DOHH2 (cell line): ENCODE data around the gene GALNTL6.

ENCODE experiments used
- H3F3A ChIP-seq: fragments of 200-600 bp; sonication (generic), shearing (Covaris generic); 2 replicates; pipeline ENCODE4 v1.6.0; 2016; ENCODE audit warnings: antibody characterized with exemption, mild to moderate bottlenecking; ENCODE audit not compliant: control insufficient read depth, insufficient read depth
- H3K27ac ChIP-seq: fragments of 200-600 bp; sonication (generic); 2 replicates; pipeline ENCODE4 v1.5.1; 2014; ENCODE audit warnings: low read depth, mild to moderate bottlenecking, low read length, moderate library complexity
- H3K27me3 ChIP-seq: fragments of 200-600 bp; sonication (generic); 2 replicates; pipeline ENCODE4 v1.6.1; 2014; ENCODE audit warnings: mild to moderate bottlenecking, low read length, mixed read lengths; ENCODE audit not compliant: control insufficient read depth
- H3K36me3 ChIP-seq: fragments of 200-600 bp; sonication (generic); 2 replicates; pipeline ENCODE4 v1.6.1; 2014; ENCODE audit warnings: mild to moderate bottlenecking, low read length, moderate library complexity, mixed read lengths; ENCODE audit not compliant: control insufficient read depth
- H3K4me1 ChIP-seq: fragments of 200-600 bp; sonication (generic); 2 replicates; pipeline ENCODE4 v1.6.1; 2014; ENCODE audit warnings: mild to moderate bottlenecking, low read length, mixed read lengths; ENCODE audit not compliant: control insufficient read depth
- H3K4me2 ChIP-seq: fragments of 200-600 bp; sonication (generic); 2 replicates; pipeline ENCODE4 v1.6.0; 2014; ENCODE audit warnings: mild to moderate bottlenecking, low read length, moderate library complexity
- H3K4me3 ChIP-seq: fragments of 200-600 bp; sonication (generic); 2 replicates; pipeline ENCODE4 v1.5.1; 2014; ENCODE audit warnings: mild to moderate bottlenecking, low read length, mixed read lengths
- H3K79me2 ChIP-seq: fragments of 200-600 bp; sonication (generic); 2 replicates; pipeline ENCODE4 v1.6.1; 2014; ENCODE audit warnings: mild to moderate bottlenecking, low read length, mixed read lengths; ENCODE audit not compliant: control insufficient read depth
- H3K9me2 ChIP-seq: fragments of 200-600 bp; sonication (generic); replicated peaks from 2 replicates; pipeline ENCODE4 v1.6.1; 2014; ENCODE audit warnings: mild to moderate bottlenecking, low read length, mixed read lengths; ENCODE audit not compliant: control insufficient read depth
- H3K9me3 ChIP-seq: fragments of 200-600 bp; sonication (generic); 2 replicates; pipeline ENCODE4 v1.6.1; 2014; ENCODE audit warnings: antibody characterized with exemption, low read length, mixed read lengths; ENCODE audit not compliant: control insufficient read depth, insufficient read depth
- H4K20me1 ChIP-seq: fragments of 200-600 bp; sonication (generic); 2 replicates; pipeline ENCODE4 v1.6.0; 2014; ENCODE audit warnings: low read depth, mild to moderate bottlenecking, antibody characterized with exemption, low read length, moderate library complexity; ENCODE audit not compliant: control insufficient read depth, insufficient read depth
- CTCF ChIP-seq: fragments of 200-600 bp; sonication (generic); IDR thresholded peaks from one replicate; pipeline ENCODE4 v1.5.1; 2014; ENCODE audit warnings: antibody characterized with exemption, mild to moderate bottlenecking, low read depth, low read length; ENCODE audit not compliant: poor library complexity, severe bottlenecking
- EZH2phosphoT487 ChIP-seq: fragments of 200-600 bp; sonication (generic); IDR thresholded peaks from 2 replicates; pipeline ENCODE4 v1.6.1; 2017; ENCODE audit warnings: borderline replicate concordance, mild to moderate bottlenecking, antibody characterized with exemption, low read length, moderate library complexity, mixed read lengths

GALNTL6 gene

GRCh38 chr4:173014836-173015235 is 1201.6 kb downstream of the GALNTL6 start:
- no peak overlapping the region for H3K4me2 ChIP-seq
- no peak overlapping the region for H3K4me3 ChIP-seq
- H3K9me2 ChIP-seq = no peaks in the 10 kb centered on the region
- no peaks in the 10 kb centered on the region for H3K79me2 ChIP-seq
- no peaks in the 10 kb centered on the region for H3K36me3 ChIP-seq
- H3F3A ChIP-seq = no peaks in the 10 kb centered on the region
- peaks cover 3% of the 10 kb centered on the region; the same call in 1 of the 2 replicates for H3K4me1 ChIP-seq
- no peak overlapping the region for H3K27ac ChIP-seq
- H3K9me3 ChIP-seq = no peaks in the 10 kb centered on the region
- no peaks in the 10 kb centered on the region for H4K20me1 ChIP-seq
- peaks cover 4% of the 10 kb centered on the region; the same call in 1 of the 2 replicates for H3K27me3 ChIP-seq
- TF ChIP-seq EZH2phosphoT487 (no peak), CTCF (no peak)

GRCh38 chr4:173017802-173018201 is 1204.6 kb downstream of the GALNTL6 start:
- no peak for TF ChIP-seq CTCF
- no peak for TF ChIP-seq EZH2phosphoT487
- H3K4me3 ChIP-seq = no peak overlapping the region
- no peak overlapping the region for H3K27ac ChIP-seq
- H3K4me2 ChIP-seq = no peak overlapping the region
- H3K4me1 ChIP-seq = peaks cover 3% of the 10 kb centered on the region; the same call in 1 of the 2 replicates
- H4K20me1 ChIP-seq = no peaks in the 10 kb centered on the region
- H3K79me2 ChIP-seq = no peaks in the 10 kb centered on the region
- no peaks in the 10 kb centered on the region for H3K9me3 ChIP-seq
- H3K9me2 ChIP-seq = no peaks in the 10 kb centered on the region
- no peaks in the 10 kb centered on the region for H3K27me3 ChIP-seq
- H3F3A ChIP-seq = no peaks in the 10 kb centered on the region
- no peaks in the 10 kb centered on the region for H3K36me3 ChIP-seq

GRCh38 chr4:173018446-173018845 is 1205.2 kb downstream of the GALNTL6 start:
- H3K4me1 ChIP-seq = peaks cover 3% of the 10 kb centered on the region; the same call in 1 of the 2 replicates
- no peaks in the 10 kb centered on the region for H3K9me2 ChIP-seq
- H3K4me3 ChIP-seq = no peak overlapping the region
- no peaks in the 10 kb centered on the region for H3K27me3 ChIP-seq
- no peaks in the 10 kb centered on the region for H3K36me3 ChIP-seq
- no peak overlapping the region for H3K27ac ChIP-seq
- no peaks in the 10 kb centered on the region for H3K79me2 ChIP-seq
- no peaks in the 10 kb centered on the region for H4K20me1 ChIP-seq
- no peaks in the 10 kb centered on the region for H3K9me3 ChIP-seq
- no peaks in the 10 kb centered on the region for H3F3A ChIP-seq
- H3K4me2 ChIP-seq = no peak overlapping the region
- TF ChIP-seq EZH2phosphoT487 (no peak), CTCF (no peak)
